ENCODE measurements around the gene LRRC10B.
A peak's percentile ranks its signal among the peaks of the same experiment; 100 is the strongest.

The LRRC10B gene

DNA sequence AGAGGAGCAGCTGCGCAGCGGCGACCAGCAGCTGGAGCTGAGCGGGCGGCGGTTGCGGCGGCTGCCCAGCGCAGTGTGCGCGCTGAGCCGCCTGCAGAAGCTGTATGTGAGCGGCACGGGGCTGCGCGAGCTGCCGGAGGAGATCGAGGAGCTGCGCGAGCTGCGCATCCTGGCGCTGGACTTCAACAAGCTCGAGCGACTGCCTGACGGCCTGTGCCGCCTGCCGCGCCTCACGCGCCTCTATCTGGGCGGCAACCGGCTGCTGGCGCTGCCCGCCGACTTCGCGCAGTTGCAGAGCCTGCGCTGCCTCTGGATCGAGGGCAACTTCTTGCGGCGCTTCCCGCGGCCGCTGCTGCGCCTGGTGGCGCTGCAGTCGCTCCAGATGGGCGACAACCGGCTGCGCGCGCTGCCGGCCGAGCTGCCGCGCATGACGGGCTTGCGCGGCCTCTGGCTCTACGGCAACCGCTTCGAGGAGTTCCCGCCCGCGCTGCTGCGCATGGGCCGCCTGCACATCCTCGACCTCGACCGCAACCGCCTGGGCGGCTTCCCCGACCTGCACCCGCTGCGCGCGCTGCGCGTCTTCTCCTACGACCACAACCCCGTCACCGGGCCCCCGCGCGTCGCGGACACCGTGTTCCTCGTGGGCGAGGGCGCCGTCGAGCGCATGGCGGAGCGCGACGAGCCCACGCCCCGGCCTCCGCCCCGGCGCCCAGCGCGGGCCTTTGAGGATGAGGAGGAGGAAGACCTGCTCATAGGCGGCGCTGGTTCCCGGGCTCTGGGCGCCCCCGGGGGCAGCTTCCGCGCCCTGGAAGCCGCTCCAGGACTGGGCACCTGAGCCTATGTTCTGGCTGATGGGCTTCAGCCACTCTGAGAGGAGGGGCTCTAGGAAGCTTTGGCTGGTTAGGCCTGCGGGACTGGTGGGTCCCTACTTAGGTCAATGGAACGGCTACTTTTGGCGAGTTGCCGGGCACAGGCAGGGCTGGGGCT is 787 bp downstream of the LRRC10B start:
- DNase-seq (ENCODE audit: low read depth): peak; percentile 64

DNA sequence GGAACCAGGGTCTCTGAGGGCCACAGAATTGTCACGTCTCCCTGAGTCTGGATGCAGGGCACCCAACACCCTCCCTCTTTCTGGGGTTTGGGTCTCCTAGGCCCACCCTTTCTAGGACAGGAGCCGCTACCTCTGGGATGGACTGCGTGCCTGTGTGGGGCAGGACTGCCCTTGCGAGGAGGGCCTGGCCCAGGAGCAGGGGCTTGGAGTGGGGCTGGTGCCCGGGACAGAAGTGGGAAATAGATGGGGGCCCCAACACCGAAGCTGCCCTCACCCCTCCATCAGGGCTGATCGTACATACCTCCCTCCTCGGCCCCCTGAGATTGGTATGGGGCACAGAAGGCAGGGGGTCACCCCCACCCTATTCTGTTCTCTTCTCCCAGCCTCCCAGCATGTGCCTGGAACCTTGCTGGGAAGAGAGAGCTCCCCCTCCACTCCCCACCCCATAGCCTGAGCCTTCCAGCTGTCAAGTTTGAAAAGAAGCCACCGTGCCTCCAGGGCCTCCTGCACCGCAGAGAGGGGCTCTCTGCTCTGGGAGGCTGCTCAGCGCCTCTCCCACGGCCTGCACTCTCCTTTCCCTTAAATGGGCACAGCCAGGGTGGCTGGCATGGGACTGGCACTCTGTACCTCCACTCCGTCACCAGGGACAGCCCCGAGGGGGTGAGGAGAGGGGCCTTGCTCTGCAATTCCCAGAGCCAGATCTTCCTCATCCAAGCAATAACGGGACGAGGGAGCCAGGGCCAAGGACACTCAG is 1.8 kb downstream of the LRRC10B start:
- DNase-seq (ENCODE audit: low read depth): no peak

DNA sequence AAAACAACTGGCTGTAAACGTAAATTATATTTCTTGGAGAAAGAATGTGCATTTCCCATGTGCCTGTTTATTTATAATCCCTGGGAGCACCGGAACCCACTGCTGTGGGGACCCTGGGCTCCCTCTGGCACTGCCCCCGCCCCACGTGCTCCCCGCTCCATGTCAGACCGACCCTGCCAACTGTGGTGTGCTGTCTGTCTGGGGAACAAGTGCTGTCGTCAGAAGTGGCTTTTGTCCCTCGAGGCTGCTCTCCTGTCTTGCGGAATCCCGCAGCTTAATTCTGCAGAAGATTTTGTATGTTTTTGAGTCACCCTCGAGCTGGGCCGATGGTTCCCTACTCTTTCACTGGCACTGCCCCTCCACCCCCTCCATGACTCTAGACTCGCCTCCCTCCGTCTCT is 2.4 kb downstream of the LRRC10B start:
- DNase-seq (ENCODE audit: low read depth): no peak

DNA sequence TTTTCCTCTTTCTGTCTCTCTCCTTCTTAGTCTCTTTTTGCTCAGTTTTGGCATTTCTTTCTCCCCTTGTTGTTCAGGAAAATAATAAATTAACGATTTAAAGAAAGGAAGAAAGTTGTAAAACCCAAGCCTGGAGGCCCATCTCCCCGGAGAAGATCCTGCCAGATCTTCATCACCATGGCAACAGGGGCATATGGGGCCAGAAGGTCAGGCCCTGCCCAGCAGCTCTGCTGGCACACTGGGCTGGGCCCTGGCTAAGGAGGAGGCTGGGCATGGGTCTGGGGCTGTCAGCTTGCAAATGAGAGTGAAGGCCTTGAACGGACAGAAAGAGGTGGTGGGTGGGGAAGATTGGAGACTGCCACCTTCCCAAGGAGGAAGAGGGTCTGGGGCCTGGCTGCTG is 2.8 kb downstream of the LRRC10B start:
- DNase-seq (ENCODE audit: low read depth): no peak

DNA sequence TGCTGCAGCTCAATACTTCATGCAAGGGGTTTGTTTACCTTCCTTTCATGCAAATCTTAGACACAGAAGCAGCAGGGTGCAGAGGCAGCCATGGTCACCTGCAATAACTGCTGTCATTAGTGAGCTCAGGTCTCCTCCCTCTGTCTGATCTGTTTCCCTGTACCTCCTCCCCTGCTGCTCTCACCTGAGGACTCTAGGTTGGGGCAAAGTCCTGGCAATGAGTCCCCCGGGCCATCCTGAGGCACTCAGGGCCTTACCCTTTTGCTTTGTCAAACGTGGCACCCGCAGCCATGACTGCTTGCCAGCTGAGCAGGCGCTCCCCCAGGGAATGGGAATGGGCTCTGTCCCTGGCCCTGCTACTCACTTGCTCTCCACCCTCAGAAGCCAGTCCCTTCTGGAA is 3.9 kb downstream of the LRRC10B start:
- no peak for DNase-seq (ENCODE audit: low read depth)

DNA sequence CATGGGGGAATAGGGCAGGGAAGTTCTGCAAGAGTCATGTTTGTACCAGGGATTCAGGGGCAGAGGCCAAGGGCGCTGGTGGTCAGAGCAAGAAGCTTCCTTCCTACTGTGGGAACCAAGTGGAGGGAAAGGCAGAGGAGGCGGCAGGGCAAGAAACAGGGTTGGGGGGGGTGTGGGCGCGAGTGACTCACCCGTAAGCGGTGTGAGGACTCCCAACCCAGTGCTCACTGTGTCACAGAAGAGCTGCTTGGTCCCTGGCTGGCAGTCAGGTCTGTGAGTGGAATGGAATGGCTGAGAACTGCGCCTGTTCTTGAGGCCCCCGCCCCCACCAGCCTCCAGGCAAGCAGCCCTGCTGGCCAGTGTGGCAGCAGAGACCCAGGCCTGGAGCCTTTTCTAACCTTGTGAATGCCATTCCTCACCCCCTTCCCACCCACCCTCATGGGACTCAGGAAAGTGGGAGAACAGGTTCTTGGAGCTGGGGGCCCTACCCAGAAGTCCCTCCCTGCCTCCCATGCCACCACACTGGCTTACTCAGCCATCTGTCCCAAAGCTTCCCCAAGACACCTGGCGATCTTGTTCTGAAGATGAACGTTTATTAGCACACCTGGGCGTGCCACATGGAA is 4.7 kb downstream of the LRRC10B start:
- no peak for DNase-seq (ENCODE audit: low read depth)

DNA sequence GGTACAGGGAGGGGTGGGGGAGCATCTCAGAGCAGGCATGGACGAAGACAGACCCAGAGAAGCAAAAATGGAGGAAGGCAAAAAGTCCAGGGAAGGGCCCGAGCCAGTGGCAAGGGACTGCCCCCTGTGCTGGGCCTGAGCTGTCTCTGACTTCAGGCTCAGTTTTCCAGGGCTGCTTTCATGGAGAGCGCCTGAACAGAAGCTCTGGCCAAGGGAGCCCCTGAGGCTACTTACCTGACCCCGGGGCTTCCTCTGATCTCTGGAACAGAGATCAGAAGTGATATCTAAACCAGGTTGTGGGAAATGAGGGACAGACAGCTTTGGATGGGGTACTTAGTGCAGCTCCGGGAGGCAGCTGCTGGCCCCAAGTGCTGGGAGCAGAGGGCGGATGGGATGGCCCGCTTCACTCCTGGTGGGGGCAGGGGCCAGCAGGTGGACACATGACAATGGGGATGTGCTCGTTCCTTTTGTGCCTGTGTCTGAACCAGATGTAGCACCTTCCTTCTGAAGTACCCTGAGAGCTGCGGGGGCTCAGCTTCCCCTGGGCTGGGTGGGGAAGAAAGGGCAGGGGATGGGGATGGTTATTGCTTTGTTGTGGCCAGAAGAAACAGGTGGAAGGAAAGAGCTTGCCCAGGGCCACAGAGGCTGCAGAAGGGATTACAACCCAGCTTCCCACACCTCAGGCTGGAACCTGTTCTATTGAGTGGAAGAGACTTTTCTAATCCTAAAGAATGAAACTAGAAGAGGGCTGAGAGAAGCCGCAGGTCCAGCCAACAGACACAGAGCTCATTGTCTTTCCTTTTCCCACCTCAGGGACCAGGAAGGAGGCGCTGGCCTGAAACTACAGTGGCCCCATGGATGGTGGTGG is 5.7 kb downstream of the LRRC10B start:
- no peak for DNase-seq (ENCODE audit: low read depth)

DNA sequence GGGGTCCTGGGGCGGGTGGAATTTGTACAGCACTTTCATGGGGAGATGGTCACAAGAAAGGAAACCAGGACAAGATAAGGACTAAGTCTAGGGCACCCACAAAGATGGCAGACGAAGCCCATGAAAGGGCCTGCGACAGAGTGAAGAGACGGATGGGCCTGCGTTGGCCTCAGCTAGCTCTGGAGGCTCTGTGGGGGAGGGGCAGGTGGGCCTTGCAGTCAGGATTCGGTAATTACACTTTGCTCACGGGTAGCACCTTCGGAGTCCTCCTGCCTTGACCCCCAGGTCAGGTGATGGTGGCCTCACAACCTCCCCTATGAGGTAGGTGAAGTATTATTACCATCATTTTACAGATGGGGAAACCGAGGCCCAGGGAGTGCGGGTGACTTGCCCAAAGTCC is 7.1 kb downstream of the LRRC10B start:
- DNase-seq (ENCODE audit: low read depth): no peak

DNA sequence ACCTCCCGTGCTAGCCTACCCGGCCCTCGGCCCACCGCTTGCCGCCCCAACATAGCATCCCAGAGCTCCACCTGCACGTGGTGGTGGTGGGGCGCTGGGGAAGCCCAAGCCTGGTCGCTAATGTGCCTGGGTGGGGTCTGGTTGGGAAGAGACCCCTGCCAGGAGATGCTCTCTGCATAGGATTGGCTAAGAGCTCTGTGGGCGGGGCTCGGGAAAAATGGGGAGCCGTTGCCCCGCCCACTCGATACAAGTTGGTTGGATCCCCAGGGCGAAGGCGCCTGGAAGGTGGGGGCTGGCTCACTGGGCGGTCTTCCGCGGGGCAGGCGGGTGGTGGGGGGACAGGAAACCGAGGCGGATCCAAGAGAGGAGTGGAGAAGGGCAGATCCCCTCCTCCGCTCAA is 7.6 kb downstream of the LRRC10B start:
- DNase-seq (ENCODE audit: low read depth): no peak

DNA sequence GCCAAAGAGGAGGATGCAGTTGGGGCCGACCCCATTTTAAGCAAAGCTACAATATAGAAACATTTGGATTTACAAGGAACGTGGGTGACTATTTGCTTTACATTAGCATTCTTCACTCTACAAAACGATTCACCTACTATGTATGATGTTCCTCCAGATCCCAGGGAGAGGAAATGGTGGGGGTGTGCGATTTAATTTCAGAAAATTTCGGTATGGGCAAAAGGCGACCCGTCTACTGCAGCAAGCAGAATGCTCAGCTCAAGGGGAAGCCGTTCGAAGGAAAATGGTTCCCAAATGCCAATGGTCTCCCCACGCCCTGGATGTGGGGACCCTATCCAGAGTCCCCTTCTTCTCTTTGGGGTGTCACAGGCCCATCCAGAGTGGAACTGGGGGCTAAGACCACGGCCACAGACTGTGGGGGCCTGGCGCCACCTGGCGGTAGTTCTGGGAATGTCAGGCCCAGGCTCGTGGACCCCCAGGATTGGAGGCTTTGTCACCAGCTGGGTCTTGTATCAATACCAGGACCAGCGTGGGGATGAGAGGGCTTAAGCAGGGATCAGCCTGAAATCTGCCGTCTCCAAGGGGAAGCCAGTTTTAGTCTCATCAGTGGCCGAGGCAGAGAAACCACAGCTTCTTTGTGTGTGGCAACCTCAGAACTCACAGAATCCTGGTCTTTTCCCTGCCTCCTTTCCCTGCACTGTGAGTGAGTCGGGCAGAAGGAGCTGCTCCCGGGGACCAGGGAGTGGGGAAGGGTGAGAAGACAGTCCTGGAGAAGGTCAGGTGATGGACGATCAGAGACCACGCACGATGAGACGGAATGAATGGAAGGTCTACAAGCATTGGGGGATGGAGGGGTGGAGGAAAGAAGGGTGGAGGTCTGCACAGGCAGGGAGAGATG is 8.4 kb downstream of the LRRC10B start:
- no peak for DNase-seq (ENCODE audit: low read depth)

DNA sequence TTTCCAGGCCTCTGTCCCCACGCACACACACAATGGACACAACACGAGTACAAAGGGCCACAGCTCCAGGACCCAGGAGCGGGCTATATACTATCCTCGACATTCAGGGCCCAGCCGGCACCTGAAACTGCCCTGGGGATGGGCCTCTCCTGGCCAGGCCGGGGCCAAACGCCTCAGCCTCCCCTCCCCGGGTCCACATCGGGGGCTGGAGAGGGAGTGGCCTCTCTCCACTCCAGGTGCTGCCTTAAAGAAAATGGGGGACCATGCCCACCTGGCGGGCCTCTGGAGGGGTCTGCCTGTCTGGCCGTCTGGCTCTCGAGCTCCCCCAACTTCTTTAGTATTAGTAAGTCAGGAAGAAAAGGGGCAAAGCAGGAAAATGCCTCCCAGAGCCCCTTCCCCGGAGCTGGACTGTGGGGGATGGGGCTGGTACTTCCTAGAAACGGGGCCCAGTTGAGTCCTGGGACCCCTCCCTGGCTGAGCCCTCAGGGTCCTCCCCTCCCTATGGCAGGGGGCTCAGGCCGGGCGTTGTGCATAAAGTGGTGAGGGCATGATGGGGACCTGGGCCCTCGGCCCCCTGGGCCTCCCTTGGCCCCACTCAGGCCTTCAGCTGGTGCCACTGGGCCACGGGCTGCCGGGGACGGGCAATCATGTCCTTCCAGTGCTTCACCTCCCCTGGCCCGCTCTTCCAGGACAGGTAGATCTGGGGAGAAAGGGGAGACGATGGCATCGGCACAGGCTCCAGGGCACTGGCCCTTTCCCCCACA is 9.7 kb downstream of the LRRC10B start:
- no peak for DNase-seq (ENCODE audit: low read depth)

DNA sequence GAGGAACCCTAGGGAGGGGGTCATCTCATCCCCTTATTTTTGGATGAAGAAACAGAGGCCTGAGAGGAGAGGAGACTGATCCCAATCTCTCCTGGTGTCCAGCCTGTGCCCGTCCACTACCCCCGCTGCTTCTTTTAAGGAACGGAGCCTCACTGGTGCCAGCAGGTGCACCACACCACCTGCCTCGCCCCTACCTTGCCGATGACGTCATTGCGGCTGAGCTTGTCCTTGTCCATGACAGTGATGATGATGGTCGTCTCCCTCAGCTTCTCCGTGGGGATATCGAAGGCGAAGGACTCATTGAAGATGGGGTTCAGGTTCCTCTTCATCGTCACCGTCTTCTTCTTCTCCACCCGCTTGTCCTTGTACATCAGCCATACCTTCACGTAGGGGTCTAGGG is 14.3 kb downstream of the LRRC10B start:
- DNase-seq (ENCODE audit: low read depth): no peak

DNA sequence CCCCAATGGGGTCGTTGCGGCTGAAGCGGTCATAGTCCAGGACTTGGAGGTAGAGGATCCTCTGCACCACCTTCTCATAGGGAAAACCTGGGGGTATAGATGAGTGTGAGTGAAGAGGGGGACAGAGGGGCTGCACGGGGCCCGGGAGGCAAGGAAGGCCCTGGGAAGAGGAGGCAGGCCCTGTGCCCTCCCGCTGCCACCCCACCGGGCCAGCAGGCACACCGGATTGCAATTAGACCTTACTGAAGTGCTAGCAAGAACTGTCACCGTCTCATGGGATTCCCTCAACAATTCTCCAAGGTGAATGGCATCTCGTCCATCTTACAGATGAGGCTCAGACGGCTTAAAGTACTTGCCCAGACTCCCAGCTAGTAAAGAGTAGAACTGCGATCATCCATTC is 15.9 kb downstream of the LRRC10B start:
- DNase-seq (ENCODE audit: low read depth): no peak

DNA sequence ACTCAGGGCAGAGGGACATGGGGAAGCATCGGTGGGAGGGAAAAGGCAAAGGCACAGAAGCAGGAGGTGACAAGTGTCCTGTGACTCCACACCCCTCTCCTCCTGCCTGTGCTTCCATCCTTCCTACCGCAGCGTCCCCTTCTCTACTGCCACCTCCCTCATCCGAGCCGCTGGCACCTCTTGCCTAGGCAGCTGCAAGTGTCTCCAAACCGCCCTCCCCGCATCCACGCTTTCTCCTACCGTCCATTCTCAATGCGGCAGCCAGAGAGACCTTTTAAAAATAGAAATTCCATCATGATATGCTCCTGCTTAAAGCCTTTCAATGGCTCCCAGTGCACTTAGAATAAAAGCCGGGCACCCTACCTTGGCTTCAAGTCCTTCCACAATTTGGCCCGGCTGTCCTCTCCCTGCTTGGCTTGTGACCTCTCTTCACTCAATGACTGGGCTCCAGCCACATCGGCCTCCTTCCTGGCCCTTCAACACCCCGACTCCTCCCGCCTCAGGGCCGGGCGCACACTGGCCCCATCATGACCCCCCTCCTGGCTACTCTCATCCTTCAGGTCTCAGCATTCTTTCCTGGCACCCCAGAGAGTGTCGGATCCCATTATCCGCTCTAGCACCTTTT is 16.5 kb downstream of the LRRC10B start:
- no peak for DNase-seq (ENCODE audit: low read depth)

DNA sequence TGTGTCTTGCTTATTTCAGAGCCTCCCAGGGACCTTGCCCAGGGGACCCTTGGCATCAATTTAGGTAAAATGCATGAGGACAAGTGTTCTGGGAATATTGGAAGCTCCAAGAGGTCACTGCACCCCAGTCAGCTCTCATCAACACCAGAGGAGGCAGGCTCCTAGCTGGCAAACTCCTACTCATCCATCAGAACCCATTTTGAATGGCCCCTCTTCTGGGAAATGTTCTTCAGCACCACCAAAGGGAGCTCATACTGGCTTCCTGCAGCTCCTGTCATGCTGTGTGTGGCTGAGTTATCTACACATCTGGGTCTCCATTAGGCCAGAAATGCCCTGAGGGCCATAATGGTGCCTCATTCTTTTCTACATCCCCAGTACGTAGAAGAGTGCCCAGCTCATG is 17.7 kb downstream of the LRRC10B start:
- DNase-seq (ENCODE audit: low read depth): no peak

DNA sequence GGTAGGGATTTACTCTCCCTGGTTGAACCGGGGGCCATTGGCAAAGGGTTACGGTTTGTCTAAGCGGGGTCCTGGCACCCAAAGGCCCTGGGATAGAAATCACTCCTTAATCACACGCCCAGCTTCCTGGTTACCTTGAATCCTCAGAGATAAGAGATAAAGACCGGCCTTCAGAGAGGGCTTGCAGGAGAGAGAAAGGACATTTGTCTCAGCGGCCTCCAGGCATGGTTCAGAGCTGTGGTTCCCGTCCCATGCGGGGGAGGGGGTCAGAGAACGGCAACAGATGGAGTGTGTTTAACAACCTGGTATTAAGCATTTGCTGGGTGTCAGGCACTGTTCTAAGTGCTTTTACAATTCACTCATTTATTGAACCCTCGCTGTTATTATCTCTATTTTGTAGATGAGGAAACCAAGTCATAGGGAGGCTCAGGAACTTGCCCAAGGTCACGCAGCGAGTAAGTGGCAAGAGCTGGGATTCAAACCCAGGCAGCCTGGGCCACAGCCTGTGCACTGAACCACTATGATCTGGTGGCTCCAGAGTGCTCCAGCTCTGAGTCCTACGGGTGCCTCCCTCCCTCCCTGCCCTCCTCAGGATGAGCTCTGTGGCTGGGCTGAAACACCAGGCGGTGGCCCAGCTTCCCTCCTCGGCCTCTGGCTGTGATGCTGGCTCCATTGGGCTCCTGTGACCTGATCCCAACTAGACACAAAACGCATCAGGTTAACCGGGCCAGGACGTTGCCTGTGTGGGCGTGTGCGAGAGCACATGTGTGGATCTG is 18.6 kb downstream of the LRRC10B start:
- DNase-seq (ENCODE audit: low read depth): no peak

DNA sequence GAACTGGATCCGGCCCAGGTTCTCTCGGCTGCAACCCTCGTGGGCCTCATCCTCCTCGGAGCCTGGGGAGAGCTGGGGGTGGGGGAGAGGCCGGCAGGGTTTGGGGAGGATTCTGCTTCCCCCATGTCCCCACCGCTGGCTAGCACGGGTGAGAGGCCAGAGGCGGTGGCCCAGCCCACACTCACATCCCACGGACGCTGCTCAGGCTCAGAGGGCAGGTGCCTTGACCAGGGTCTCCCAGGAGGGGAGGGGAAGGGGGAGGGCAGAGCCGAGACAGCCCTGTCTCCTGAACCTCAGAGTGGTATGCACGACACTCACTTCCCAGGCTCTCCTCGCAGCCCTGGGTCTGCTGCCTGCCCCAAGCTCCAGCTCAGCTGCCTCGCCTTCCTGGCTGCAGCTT is 19.6 kb downstream of the LRRC10B start:
- no peak for DNase-seq (ENCODE audit: low read depth)

DNA sequence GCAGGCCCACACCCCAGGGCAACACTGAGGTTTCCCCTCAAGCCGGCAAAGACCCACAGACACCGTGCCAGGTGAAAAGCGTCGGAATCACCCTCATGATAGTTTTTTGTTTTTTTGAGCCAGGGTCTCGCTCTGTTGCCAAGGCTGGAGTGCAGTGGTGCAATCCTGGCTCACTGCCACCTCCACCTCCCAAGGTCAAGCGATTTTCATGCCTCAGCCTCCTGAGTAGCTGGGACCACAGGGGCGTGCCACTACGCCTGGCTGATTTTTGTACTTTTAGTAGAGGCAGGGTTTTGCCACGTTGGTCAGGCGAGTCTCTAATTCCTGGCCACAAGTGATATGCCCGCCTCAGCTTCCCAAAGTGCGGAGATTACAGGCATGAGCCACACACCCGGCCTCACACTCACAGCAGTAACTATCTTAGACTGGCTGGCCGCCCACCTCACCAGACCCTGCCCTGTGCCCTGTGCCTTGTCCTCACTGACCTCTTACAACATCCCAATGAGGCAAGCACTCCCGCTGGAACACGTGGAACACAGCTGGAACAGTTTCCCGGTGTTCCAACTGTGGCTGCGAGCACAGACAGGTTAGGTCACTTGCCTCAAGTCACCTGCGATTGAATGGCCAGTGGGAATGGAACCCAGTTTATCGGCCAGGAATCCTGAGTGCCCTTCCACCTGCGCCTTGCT is 21.1 kb downstream of the LRRC10B start:
- no peak for DNase-seq (ENCODE audit: low read depth)

All from HS-5 (cell line).